Ishikawa (cell line): ENCODE measurements around the gene STX1A.

Source experiments
- CEBPB ChIP-seq: IDR thresholded peaks from 2 replicates; pipeline ENCODE4 v1.6.1; 2012
- MAX ChIP-seq: IDR thresholded peaks from 2 replicates; pipeline ENCODE4 v1.6.1; 2012
- RAD21 ChIP-seq: IDR thresholded peaks from 2 replicates; pipeline ENCODE4 v1.6.1; 2012; ENCODE audit warnings: low read depth
- USF1 ChIP-seq: IDR thresholded peaks from 2 replicates; pipeline ENCODE4 v1.6.1; 2012

GRCh38 chr7:73702226-73702625 lies 17.2 kb downstream of the STX1A start:
- no peak for TF ChIP-seq MAX
- TF ChIP-seq RAD21, result no peak
- TF ChIP-seq CEBPB, result no peak
- no peak for TF ChIP-seq USF1
